HCT116 (cell line): ENCODE measurements around the gene HMHB1. TPM values are rescaled to one million over a fixed set of nuclear protein-coding genes. Genes with fewer than 3 reads are reported as not detected.

Experiments
- ATAC-seq: fragments of 200-7000 bp; cut with Tn5 transposase; 2 replicates; pipeline ENCODE4 v1.9.1; 2020; ENCODE audit warnings: mild to moderate bottlenecking, moderate library complexity
- BruUV-seq: library from RNA; stranded (reverse); fragments of 400-500 nt; replicated peaks from 2 replicates; lab custom pipeline; 2021; lab: Mats Ljungman, UMichigan
- CTCF ChIA-PET: fragments of 300-600 bp; sonication (Branson Sonifier 250); formaldehyde crosslinking; loops from one replicate; lab custom pipeline; 2021; ENCODE audit warnings: antibody characterized with exemption; lab: Charles Lee
- POLR2A ChIA-PET: fragments of 300-600, 350-600 bp; sonication (Branson Sonifier 250); formaldehyde crosslinking; loops from one replicate; lab custom pipeline; 2021; ENCODE audit warnings: antibody characterized with exemption; lab: Charles Lee
- RAD21 ChIA-PET, 2 experiments: fragments of 300-600 bp; sonication (Branson Sonifier 250); formaldehyde crosslinking; loops; one replicate each; lab custom pipeline; 2023; ENCODE audit warnings: low total read pairs in 2 of 2; ENCODE audit not compliant: uncharacterized antibody in 2 of 2, unreplicated experiment in 2 of 2, low non-redundant PET in 1 of 2; lab: Charles Lee
- DNase-seq: peaks from one replicate; pipeline ENCODE4 v3.0.0-alpha.2; 2010; ENCODE audit warnings: low read depth, low spot score
- H2AFZ ChIP-seq: fragments of 200-600 bp; shearing (Covaris generic), sonication (generic); 2 replicates; pipeline ENCODE4 v1.6.1; 2017; ENCODE audit warnings: low read depth, mixed run types, mixed read lengths, antibody characterized with exemption, low read length; ENCODE audit not compliant: poor library complexity, severe bottlenecking
- H3K27ac ChIP-seq: 2 replicates; pipeline ENCODE4 v1.5.1; 2012; ENCODE audit warnings: low read depth, low read length
- H3K27me3 ChIP-seq: fragments of 200-600 bp; sonication (generic); 2 replicates; pipeline ENCODE4 v1.6.1; 2016; ENCODE audit warnings: mixed run types, low read length, mixed read lengths; ENCODE audit not compliant: insufficient read depth
- H3K36me3 ChIP-seq, 2 experiments: fragments of 200-500 bp in 1 of 2; fragments of 200-600 bp in 1 of 2; sonication (Bioruptor generic) in 1 of 2; sonication (generic) in 1 of 2; 2 replicates each; pipeline versions ENCODE4 v1.5.1 to v1.6.1; 2014 to 2016; ENCODE audit warnings: low read length in 2 of 2, inconsistent platforms in 1 of 2, mixed read lengths in 1 of 2, mixed run types in 1 of 2; ENCODE audit not compliant: insufficient read depth in 2 of 2, control insufficient read depth in 1 of 2
- H3K4me1 ChIP-seq, 2 experiments: fragments of 200-600 bp in 1 of 2; sonication (generic) in 1 of 2; 2 replicates each; pipeline versions ENCODE4 v1.5.1 to v1.6.1; 2012 to 2017; ENCODE audit warnings: low read length in 2 of 2, inconsistent platforms in 1 of 2, mild to moderate bottlenecking in 1 of 2, mixed read lengths in 1 of 2, mixed run types in 1 of 2, moderate library complexity in 1 of 2; ENCODE audit not compliant: insufficient read depth in 2 of 2, control insufficient read depth in 1 of 2
- H3K4me2 ChIP-seq: fragments of 200-600 bp; sonication (generic); 2 replicates; pipeline ENCODE4 v1.6.1; 2017; ENCODE audit warnings: mixed run types, low read length, mixed read lengths
- H3K4me3 ChIP-seq, 2 experiments: fragments of 200-600 bp in 1 of 2; sonication (generic) in 1 of 2; replicated peaks in 1 of 2; 2 replicates each; pipeline ENCODE4 v1.5.1; 2011 to 2016; ENCODE audit warnings: low read length in 2 of 2, control low read depth in 1 of 2, low read depth in 1 of 2, mild to moderate bottlenecking in 1 of 2, mixed read lengths in 1 of 2, mixed run types in 1 of 2
- H3K79me2 ChIP-seq: fragments of 200-600 bp; sonication (generic); 2 replicates; pipeline ENCODE4 v1.6.1; 2017; ENCODE audit warnings: mild to moderate bottlenecking, mixed run types, low read length, moderate library complexity, mixed read lengths; ENCODE audit not compliant: insufficient read depth
- H3K9ac ChIP-seq: fragments of 200-600 bp; sonication (generic); 2 replicates; pipeline ENCODE4 v1.6.1; 2016; ENCODE audit warnings: low read length, mixed read lengths
- H3K9me2 ChIP-seq: fragments of 200-600 bp; sonication (generic), shearing (Covaris generic); 2 replicates; pipeline ENCODE4 v1.6.1; 2017; ENCODE audit warnings: mixed run types, mild to moderate bottlenecking, moderate library complexity; ENCODE audit not compliant: insufficient read depth
- H3K9me3 ChIP-seq, 2 experiments: fragments of 200-500 bp in 1 of 2; fragments of 200-600 bp in 1 of 2; sonication (Bioruptor generic) in 1 of 2; sonication (generic) in 1 of 2; 2 replicates each; pipeline ENCODE4 v1.6.1; 2014 to 2017; ENCODE audit warnings: low read length in 2 of 2, mixed read lengths in 2 of 2, inconsistent platforms in 1 of 2, low read depth in 1 of 2, mild to moderate bottlenecking in 1 of 2, mixed run types in 1 of 2, moderate library complexity in 1 of 2; ENCODE audit not compliant: control insufficient read depth in 1 of 2, insufficient read depth in 1 of 2
- H4K20me1 ChIP-seq: fragments of 200-600 bp; sonication (generic), shearing (Covaris generic); 2 replicates; pipeline ENCODE4 v1.6.1; 2017; ENCODE audit warnings: mixed run types, mild to moderate bottlenecking, moderate library complexity; ENCODE audit not compliant: insufficient read depth
- CBX3 ChIP-seq: IDR thresholded peaks from 2 replicates; pipeline ENCODE4 v1.6.1; 2012; ENCODE audit warnings: low read depth
- CEBPB ChIP-seq: IDR thresholded peaks from 2 replicates; pipeline ENCODE4 v1.6.1; 2012; ENCODE audit warnings: low read depth
- EGR1 ChIP-seq: IDR thresholded peaks from 2 replicates; pipeline ENCODE4 v1.6.1; 2012; ENCODE audit warnings: low read depth
- EZH2phosphoT487 ChIP-seq: fragments of 200-600 bp; IDR thresholded peaks from 2 replicates; pipeline ENCODE4 v1.6.1; 2018; ENCODE audit warnings: antibody characterized with exemption, borderline replicate concordance
- POLR2A ChIP-seq: IDR thresholded peaks from 2 replicates; pipeline ENCODE4 v1.7.0; 2011; ENCODE audit warnings: borderline replicate concordance; ENCODE audit not compliant: insufficient read depth, insufficient read length; ENCODE audit errors: extremely low read depth
- POLR2AphosphoS5 ChIP-seq: IDR thresholded peaks from 2 replicates; pipeline ENCODE4 v1.6.1; 2011; ENCODE audit warnings: mild to moderate bottlenecking, low read depth, low read length, moderate library complexity
- RAD21 ChIP-seq: IDR thresholded peaks from 2 replicates; pipeline ENCODE4 v1.6.1; 2012; ENCODE audit warnings: low read depth, mild to moderate bottlenecking
- SIN3A ChIP-seq: IDR thresholded peaks from 2 replicates; pipeline ENCODE4 v1.6.1; 2012; ENCODE audit warnings: low read depth
- SRF ChIP-seq: IDR thresholded peaks from 2 replicates; pipeline ENCODE4 v1.6.1; 2012; ENCODE audit warnings: low read depth
- YY1 ChIP-seq: IDR thresholded peaks from 2 replicates; pipeline ENCODE4 v1.6.1; 2011; ENCODE audit warnings: low read length, low read depth, moderate library complexity, mild to moderate bottlenecking; ENCODE audit not compliant: insufficient replicate concordance; ENCODE audit errors: extremely low read depth
- ZFX ChIP-seq: fragments of 450-650 bp; IDR thresholded peaks from 2 replicates; pipeline ENCODE4 v1.6.1; 2017
- ZNF274 ChIP-seq: fragments of 200-500 bp; sonication (Bioruptor generic); IDR thresholded peaks from 2 replicates; pipeline ENCODE4 v1.6.1; 2014; ENCODE audit warnings: mild to moderate bottlenecking, low read depth, low read length, inconsistent platforms
- intact Hi-C: fragments of 100-400 bp; cut with micrococcal nuclease; formaldehyde crosslinking; loops from 2 replicates; pipeline ENCODE4 v1.10.0; 2022
- total RNA-seq: library from RNA; stranded (reverse); gene quantifications from one replicate; pipeline ENCODE4 v1.2.1, GENCODE V29; 2021; ENCODE audit not compliant: unreplicated experiment
- TF ChIP-seq, protein P1 (sequence below): IDR thresholded peaks from 2 replicates; pipeline ENCODE4 v1.6.1; 2011; ENCODE audit warnings: mild to moderate bottlenecking, low read length, moderate library complexity; ENCODE audit not compliant: insufficient replicate concordance; ENCODE audit errors: extremely low read depth

The HMHB1 gene
- total RNA-seq, 1 experiment from 2014 or later = not detected

GRCh38 chr5:143800715-143801114, 11.2 kb upstream of the HMHB1 start:
- H4K20me1 ChIP-seq = no peaks in the 10 kb centered on the region
- no peak overlapping the region for H2AFZ ChIP-seq
- intact Hi-C loops = no loop called here
- DNase-seq (no peak), ATAC-seq (no peak)
- H3K4me2 ChIP-seq = no peak overlapping the region
- H3K9me3 ChIP-seq = no peaks in the 10 kb centered on the region
- H3K27me3 ChIP-seq = no peaks in the 10 kb centered on the region
- no peaks in the 10 kb centered on the region for H3K4me1 ChIP-seq
- H3K36me3 ChIP-seq = no peaks in the 10 kb centered on the region
- BruUV-seq = no TSS peak
- no peaks in the 10 kb centered on the region for H3K9me2 ChIP-seq
- CTCF ChIA-PET = no interaction called here
- H3K9ac ChIP-seq = no peak overlapping the region
- H3K27ac ChIP-seq = no peak overlapping the region
- POLR2A ChIA-PET = no interaction called here
- no peaks in the 10 kb centered on the region for H3K79me2 ChIP-seq
- TF ChIP-seq EGR1 = no peak
- TF ChIP-seq ZFX = no peak
- TF ChIP-seq SIN3A = no peak
- TF ChIP-seq CEBPB = no peak
- TF ChIP-seq EZH2phosphoT487 = no peak
- TF ChIP-seq ZNF274 = no peak
- no peak for TF ChIP-seq POLR2AphosphoS5
- no peak for TF ChIP-seq POLR2A
- no peak for TF ChIP-seq RAD21
- no peak for TF ChIP-seq SRF
- RAD21 ChIA-PET = no interaction called here
- no peak overlapping the region for H3K4me3 ChIP-seq

- intact Hi-C loops = no loop called here
- Histone ChIP-seq H3K4me3 (no peak overlapping the region), H3K4me2 (no peak overlapping the region), H3K9ac (no peak overlapping the region), H3K27me3 (no peaks in the 10 kb centered on the region), H3K79me2 (no peaks in the 10 kb centered on the region), H3K4me1 (no peaks in the 10 kb centered on the region), H3K27ac (no peak overlapping the region), H3K9me2 (no peaks in the 10 kb centered on the region), H4K20me1 (no peaks in the 10 kb centered on the region), H2AFZ (no peak overlapping the region), H3K36me3 (no peaks in the 10 kb centered on the region), H3K9me3 (no peaks in the 10 kb centered on the region)
- ATAC-seq (no peak), DNase-seq (no peak)
- ChIA-PET CTCF (no interaction called here), POLR2A (no interaction called here), RAD21 (no interaction called here)
- TF ChIP-seq SIN3A (no peak), YY1 (no peak), ZNF274 (no peak), CBX3 (no peak)
- TF ChIP-seq, protein P1, sequence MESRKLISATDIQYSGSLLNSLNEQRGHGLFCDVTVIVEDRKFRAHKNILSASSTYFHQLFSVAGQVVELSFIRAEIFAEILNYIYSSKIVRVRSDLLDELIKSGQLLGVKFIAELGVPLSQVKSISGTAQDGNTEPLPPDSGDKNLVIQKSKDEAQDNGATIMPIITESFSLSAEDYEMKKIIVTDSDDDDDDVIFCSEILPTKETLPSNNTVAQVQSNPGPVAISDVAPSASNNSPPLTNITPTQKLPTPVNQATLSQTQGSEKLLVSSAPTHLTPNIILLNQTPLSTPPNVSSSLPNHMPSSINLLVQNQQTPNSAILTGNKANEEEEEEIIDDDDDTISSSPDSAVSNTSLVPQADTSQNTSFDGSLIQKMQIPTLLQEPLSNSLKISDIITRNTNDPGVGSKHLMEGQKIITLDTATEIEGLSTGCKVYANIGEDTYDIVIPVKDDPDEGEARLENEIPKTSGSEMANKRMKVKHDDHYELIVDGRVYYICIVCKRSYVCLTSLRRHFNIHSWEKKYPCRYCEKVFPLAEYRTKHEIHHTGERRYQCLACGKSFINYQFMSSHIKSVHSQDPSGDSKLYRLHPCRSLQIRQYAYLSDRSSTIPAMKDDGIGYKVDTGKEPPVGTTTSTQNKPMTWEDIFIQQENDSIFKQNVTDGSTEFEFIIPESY = no peak
- no TSS peak for BruUV-seq
Measured at GRCh38 chr5:143801252-143801939, 10.6 kb upstream of the HMHB1 start.
